Neural progenitor cell (in vitro differentiated cells): ENCODE data around the gene LAMB1. TPM values are rescaled to one million over a fixed set of nuclear protein-coding genes. Genes with fewer than 3 reads are reported as not detected.

Experiments
- DNase-seq: peaks from one replicate; pipeline ENCODE4 v3.0.0-alpha.2; 2016; ENCODE audit warnings: low spot score
- H2AFZ ChIP-seq: fragments of 200-600 bp; sonication (generic); replicated peaks from 2 replicates; pipeline ENCODE4 v1.6.1; 2016; ENCODE audit warnings: antibody characterized with exemption
- H3F3A ChIP-seq: fragments of 200-600 bp; sonication (generic); 2 replicates; pipeline ENCODE4 v1.6.1; 2016; ENCODE audit warnings: antibody characterized with exemption, low read depth
- H3K27ac ChIP-seq: fragments of 200-600 bp; sonication (generic); 2 replicates; pipeline ENCODE4 v1.5.1; 2016; ENCODE audit warnings: mild to moderate bottlenecking
- H3K27me3 ChIP-seq: fragments of 200-600 bp; sonication (generic); 2 replicates; pipeline ENCODE4 v1.6.1; 2016; ENCODE audit warnings: mild to moderate bottlenecking, moderate library complexity
- H3K36me3 ChIP-seq: fragments of 200-600 bp; sonication (generic); 2 replicates; pipeline ENCODE4 v1.5.1; 2016
- H3K4me1 ChIP-seq: fragments of 200-600 bp; sonication (generic); 2 replicates; pipeline ENCODE4 v1.6.1; 2016; ENCODE audit warnings: mixed run types
- H3K4me2 ChIP-seq: fragments of 200-600 bp; sonication (generic); 2 replicates; pipeline ENCODE4 v1.6.1; 2016
- H3K4me3 ChIP-seq: fragments of 200-600 bp; sonication (generic); 2 replicates; pipeline ENCODE4 v1.5.1; 2016
- H3K79me2 ChIP-seq: fragments of 200-600 bp; sonication (generic); 2 replicates; pipeline ENCODE4 v1.6.1; 2016; ENCODE audit warnings: low read depth
- H3K9ac ChIP-seq: fragments of 200-600 bp; sonication (generic); 2 replicates; pipeline ENCODE4 v1.6.1; 2016
- H3K9me3 ChIP-seq: fragments of 200-600 bp; sonication (generic); 2 replicates; pipeline ENCODE4 v1.5.1; 2016; ENCODE audit warnings: low read depth
- H4K20me1 ChIP-seq: fragments of 200-600 bp; sonication (generic); 2 replicates; pipeline ENCODE4 v1.6.1; 2016; ENCODE audit warnings: low read depth
- H3K27ac Mint-ChIP-seq: 3 replicates; pipeline ENCODE4 v1.8.0; 2021; ENCODE audit warnings: mixed read lengths
- H3K27me3 Mint-ChIP-seq: 2 replicates; pipeline ENCODE4 v1.8.0; 2022; ENCODE audit warnings: low read depth, mild to moderate bottlenecking, inconsistent platforms, moderate library complexity, mixed read lengths; ENCODE audit not compliant: insufficient read depth
- H3K36me3 Mint-ChIP-seq: 3 replicates; pipeline ENCODE4 v1.8.0; 2021; ENCODE audit warnings: mixed read lengths
- H3K4me1 Mint-ChIP-seq: 3 replicates; pipeline ENCODE4 v1.8.0; 2021; ENCODE audit warnings: mixed read lengths
- H3K4me3 Mint-ChIP-seq: 3 replicates; pipeline ENCODE4 v1.8.0; 2021; ENCODE audit warnings: mild to moderate bottlenecking, moderate library complexity, mixed read lengths
- H3K9me3 Mint-ChIP-seq: 3 replicates; pipeline ENCODE4 v1.8.0; 2020; ENCODE audit warnings: mixed read lengths
- CTCF ChIP-seq: fragments of 200-600 bp; sonication (generic); IDR thresholded peaks from 2 replicates; pipeline ENCODE4 v1.5.1; 2017; ENCODE audit warnings: antibody characterized with exemption, mild to moderate bottlenecking
- EZH2 ChIP-seq: fragments of 200-600 bp; sonication (generic); IDR thresholded peaks from 2 replicates; pipeline ENCODE4 v1.6.1; 2017; ENCODE audit warnings: antibody characterized with exemption, mild to moderate bottlenecking, moderate library complexity
- EZH2phosphoT487 ChIP-seq: fragments of 200-600 bp; sonication (generic); IDR thresholded peaks from 2 replicates; pipeline ENCODE4 v1.6.1; 2017; ENCODE audit warnings: antibody characterized with exemption
- total RNA-seq: library from RNA; depleted of rRNA; stranded (reverse); fragments of >200 nt; gene quantifications from 2 replicates; pipeline ENCODE4 v1.2.3, GENCODE V29; 2015; ENCODE audit warnings: low replicate concordance

Gene LAMB1
- total RNA-seq, 1 donor from 2014 or later: 87.7 TPM

DNA sequence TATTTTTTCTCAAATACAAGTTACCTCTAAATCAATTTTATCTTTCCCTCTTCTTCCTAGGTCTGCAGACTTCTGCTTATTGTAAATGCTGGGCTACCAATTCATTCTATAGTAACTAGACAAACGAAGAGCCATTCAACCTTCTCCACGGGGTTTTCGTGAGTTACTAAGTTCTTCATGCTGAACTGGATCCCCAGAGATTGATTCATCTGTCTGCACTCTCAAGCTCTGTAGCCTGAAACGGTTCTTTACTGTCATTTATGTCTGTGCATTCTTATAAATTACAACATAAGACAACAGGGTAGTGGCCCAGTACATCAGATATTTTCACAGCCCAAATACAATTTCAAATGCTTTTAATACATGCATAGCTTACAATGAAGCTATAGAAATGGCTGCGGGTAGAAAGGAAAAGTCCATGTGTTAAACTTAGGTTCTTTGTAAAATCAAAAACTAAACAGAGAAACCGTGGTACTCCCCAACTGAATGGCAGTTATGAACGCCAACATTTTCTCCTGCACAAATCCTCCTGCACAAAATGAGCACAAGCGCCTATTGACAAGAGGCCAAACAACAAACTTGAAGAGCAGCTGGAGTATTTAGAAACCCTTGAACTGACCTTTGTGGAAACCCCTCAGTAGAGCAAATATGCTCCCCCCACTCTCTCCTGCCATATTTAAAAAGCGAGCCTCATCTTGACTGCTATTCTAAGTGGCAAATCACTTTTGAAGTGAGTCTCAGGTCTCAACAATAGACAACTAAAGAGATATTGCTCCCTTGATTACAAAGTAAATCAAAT lies 20.7 kb downstream of the LAMB1 start:
- Histone ChIP-seq H3K27ac (no peak overlapping the region), H3K9me3 (no peaks in the 10 kb centered on the region), H2AFZ (no peak overlapping the region), H3K36me3 (peaks cover 5% of the 10 kb centered on the region), H3K9ac (no peak overlapping the region), H3F3A (no peaks in the 10 kb centered on the region), H3K79me2 (no peaks in the 10 kb centered on the region), H3K4me2 (no peak overlapping the region), H4K20me1 (no peaks in the 10 kb centered on the region), H3K4me3 (no peak overlapping the region), H3K4me1 (no peaks in the 10 kb centered on the region), H3K27me3 (no peaks in the 10 kb centered on the region)
- no peak overlapping the region for H3K4me3 Mint-ChIP-seq
- no peak overlapping the region for H3K27ac Mint-ChIP-seq
- peaks cover 4% of the 10 kb centered on the region for H3K4me1 Mint-ChIP-seq
- DNase-seq: no peak
- H3K36me3 Mint-ChIP-seq: peaks cover 9% of the 10 kb centered on the region
- TF ChIP-seq EZH2phosphoT487: no peak
- TF ChIP-seq EZH2: no peak
- no peak for TF ChIP-seq CTCF
- no peaks in the 10 kb centered on the region for H3K9me3 Mint-ChIP-seq
- H3K27me3 Mint-ChIP-seq: peaks cover 5% of the 10 kb centered on the region

DNA sequence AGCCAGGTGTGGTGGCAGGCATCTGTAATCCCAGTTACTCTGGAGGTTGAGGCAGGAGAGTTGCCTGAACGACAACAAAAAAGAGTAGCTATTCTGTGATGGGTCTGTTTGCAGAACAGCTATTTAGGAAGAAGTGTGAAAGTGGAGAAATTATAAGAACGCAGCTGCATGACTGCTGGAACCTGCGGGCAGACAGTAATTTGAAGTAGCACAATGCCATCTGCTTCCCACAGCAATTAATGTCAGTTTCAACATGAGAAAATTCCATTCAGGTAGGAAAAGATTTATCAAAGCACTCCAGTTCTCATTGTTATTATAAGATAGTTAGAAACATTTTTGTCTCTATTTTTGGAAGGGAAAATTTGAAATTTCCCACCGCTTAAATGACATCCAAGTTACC lies 21.5 kb downstream of the LAMB1 start:
- TF ChIP-seq CTCF (no peak), EZH2 (no peak), EZH2phosphoT487 (no peak)

GRCh38 chr7:107980671-107981190 lies 22.2 kb downstream of the LAMB1 start:
- H3K36me3 Mint-ChIP-seq: peaks cover 6% of the 10 kb centered on the region
- DNase-seq: no peak
- no peaks in the 10 kb centered on the region for H3K9me3 Mint-ChIP-seq
- Histone ChIP-seq H3K4me1 (no peaks in the 10 kb centered on the region), H3K4me2 (no peak overlapping the region), H3K36me3 (peaks cover 5% of the 10 kb centered on the region), H3K27ac (no peak overlapping the region), H3K9me3 (no peaks in the 10 kb centered on the region), H4K20me1 (no peaks in the 10 kb centered on the region), H3K27me3 (no peaks in the 10 kb centered on the region), H3F3A (no peaks in the 10 kb centered on the region), H3K9ac (no peak overlapping the region), H2AFZ (no peak overlapping the region), H3K4me3 (no peak overlapping the region), H3K79me2 (no peaks in the 10 kb centered on the region)
- H3K27me3 Mint-ChIP-seq: peaks cover 5% of the 10 kb centered on the region
- no peak overlapping the region for H3K4me3 Mint-ChIP-seq
- TF ChIP-seq EZH2 (no peak), EZH2phosphoT487 (no peak), CTCF (no peak)
- H3K4me1 Mint-ChIP-seq: peaks cover 6% of the 10 kb centered on the region
- H3K27ac Mint-ChIP-seq: no peak overlapping the region

More for the DNA sequence above, 21.5 kb downstream of the LAMB1 start:
- H3K27ac Mint-ChIP-seq: no peak overlapping the region
- peaks cover 9% of the 10 kb centered on the region for H3K36me3 Mint-ChIP-seq
- H3F3A ChIP-seq: no peaks in the 10 kb centered on the region
- H3K9me3 Mint-ChIP-seq: no peaks in the 10 kb centered on the region
- no peaks in the 10 kb centered on the region for H4K20me1 ChIP-seq
- H3K4me1 Mint-ChIP-seq: peaks cover 6% of the 10 kb centered on the region
- H3K4me2 ChIP-seq: no peak overlapping the region
- H3K79me2 ChIP-seq: no peaks in the 10 kb centered on the region
- H3K27me3 ChIP-seq: no peaks in the 10 kb centered on the region
- H3K36me3 ChIP-seq: peaks cover 5% of the 10 kb centered on the region
- H3K27ac ChIP-seq: no peak overlapping the region
- no peak overlapping the region for H3K4me3 ChIP-seq
- DNase-seq: no peak
- H3K9me3 ChIP-seq: no peaks in the 10 kb centered on the region
- H3K9ac ChIP-seq: no peak overlapping the region
- no peaks in the 10 kb centered on the region for H3K4me1 ChIP-seq
- no peak overlapping the region for H3K4me3 Mint-ChIP-seq
- H3K27me3 Mint-ChIP-seq: peaks cover 5% of the 10 kb centered on the region
- no peak overlapping the region for H2AFZ ChIP-seq
